GM19238 (cell line): ENCODE measurements around the gene DGAT2L6.
A peak's percentile ranks its signal among the peaks of the same experiment; 100 is the strongest.

ENCODE experiments used
- DNase-seq: peaks from one replicate; pipeline ENCODE4 v3.0.0; 2011; ENCODE audit warnings: low spot score; ENCODE audit not compliant: insufficient read length

Gene DGAT2L6, protein sequence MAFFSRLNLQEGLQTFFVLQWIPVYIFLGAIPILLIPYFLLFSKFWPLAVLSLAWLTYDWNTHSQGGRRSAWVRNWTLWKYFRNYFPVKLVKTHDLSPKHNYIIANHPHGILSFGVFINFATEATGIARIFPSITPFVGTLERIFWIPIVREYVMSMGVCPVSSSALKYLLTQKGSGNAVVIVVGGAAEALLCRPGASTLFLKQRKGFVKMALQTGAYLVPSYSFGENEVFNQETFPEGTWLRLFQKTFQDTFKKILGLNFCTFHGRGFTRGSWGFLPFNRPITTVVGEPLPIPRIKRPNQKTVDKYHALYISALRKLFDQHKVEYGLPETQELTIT

DNA sequence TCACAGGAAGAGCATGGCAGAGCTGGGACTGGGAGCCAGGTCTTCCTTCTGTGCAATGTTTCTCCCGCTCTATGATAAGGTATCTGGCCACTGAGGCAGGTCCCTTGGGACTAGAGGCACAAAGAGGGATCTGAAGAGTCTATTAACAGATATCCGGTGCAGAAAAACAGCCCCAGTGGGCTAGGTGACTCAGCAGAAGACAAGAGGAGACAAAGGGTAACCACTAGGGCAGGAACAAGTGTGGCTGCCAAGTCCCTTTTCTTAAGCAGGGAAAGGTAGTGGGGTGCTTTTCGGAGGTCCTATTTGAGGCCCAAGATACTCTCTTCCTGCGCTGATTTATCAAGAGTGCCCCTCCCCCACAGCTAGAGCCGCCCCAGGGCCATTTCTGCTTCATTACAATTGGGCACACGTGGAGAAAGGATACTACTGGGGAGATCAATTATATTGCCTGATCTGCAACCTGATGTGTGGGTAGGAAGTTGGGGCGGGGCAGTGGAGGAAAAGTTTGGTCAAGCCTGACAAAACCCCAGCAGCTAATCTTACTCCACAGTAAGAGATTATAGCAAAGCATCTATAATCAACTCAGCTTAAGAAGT, at the start of gene DGAT2L6:
DGAT2L6 (plus strand) TSS at position 546 of the 596 bp plus-strand sequence. CDS start 100 bp downstream, outside the sequence.
- DNase-seq = no peak

DNA sequence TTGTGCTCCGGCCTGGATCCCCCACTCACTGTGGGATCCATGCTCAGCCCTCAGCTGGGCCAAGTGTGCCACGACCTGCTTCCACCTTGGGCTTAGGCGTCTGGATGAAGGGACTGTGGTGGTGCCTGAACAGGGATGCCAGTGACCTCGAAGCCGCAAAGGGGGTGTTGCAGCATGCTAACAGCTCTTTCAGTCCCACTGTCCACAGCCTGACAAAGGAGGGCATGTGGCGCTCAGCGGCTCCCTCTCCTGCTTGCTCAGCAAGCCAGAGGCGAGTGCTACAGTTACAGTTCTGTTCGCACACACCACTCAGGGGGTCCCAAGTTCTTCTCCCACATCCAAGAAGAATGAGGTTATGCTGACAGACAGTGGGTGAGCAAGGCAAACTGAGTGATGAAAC, 49.2 kb upstream of the DGAT2L6 start:
- no peak for DNase-seq

DNA sequence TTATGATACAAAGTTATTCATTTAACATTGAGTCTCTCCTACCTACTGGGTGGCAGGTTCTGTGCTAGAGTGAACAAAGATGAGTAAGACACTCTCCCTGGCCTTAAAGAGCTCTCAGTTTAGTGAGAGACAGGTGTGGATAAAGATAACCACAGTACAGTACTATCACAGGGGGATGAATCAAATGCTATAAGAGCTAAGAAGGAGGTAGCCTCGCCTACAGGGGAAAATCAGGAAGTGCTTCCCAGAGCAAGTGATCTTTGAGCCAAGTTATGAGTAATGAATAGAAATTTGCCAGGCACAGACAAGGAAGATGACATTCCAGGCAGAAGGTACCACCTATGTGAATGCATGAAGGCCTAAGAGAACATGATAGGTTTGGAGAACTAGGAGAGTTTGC, 47.5 kb upstream of the DGAT2L6 start:
- no peak for DNase-seq

DNA sequence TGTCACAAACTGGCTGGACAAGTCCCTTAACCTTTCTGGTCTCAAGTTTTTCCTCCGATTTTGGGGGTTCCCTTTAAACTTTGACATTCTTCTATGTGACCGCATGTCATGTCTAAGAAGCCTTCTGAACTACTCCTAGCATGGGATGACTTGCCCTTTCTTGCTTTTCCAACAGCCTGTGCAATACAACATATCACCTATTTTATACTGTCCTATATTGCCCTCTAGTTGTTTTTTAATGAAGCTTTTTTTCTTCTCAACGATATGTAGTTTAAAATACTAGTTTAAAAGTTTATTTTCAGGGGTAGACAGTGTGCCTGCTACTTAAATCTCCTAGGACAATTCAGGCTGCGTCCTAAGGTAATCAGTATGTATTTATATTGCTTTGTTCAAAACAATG, 45.1 kb upstream of the DGAT2L6 start:
- no peak for DNase-seq

DNA sequence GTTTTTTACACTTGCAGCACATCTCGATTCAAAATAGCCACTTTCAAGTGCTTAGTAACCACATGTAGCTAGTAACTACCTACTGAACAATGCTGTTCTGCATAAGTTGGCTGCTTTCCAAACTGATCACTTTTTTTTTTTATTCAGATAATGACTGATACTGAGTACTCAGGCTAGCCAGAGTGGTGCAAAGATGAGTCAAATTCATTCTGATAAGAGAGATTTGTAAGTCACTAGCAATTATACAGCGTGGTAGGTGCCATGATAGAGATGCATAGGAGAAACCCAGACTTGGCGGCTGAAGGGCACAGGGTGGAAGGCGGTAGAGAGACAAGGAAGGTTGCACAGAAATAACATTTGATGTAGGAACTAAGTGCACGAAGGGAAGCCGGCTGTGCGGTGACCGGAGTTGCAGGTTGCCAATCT, 44.4 kb upstream of the DGAT2L6 start:
- DNase-seq = no peak

DNA sequence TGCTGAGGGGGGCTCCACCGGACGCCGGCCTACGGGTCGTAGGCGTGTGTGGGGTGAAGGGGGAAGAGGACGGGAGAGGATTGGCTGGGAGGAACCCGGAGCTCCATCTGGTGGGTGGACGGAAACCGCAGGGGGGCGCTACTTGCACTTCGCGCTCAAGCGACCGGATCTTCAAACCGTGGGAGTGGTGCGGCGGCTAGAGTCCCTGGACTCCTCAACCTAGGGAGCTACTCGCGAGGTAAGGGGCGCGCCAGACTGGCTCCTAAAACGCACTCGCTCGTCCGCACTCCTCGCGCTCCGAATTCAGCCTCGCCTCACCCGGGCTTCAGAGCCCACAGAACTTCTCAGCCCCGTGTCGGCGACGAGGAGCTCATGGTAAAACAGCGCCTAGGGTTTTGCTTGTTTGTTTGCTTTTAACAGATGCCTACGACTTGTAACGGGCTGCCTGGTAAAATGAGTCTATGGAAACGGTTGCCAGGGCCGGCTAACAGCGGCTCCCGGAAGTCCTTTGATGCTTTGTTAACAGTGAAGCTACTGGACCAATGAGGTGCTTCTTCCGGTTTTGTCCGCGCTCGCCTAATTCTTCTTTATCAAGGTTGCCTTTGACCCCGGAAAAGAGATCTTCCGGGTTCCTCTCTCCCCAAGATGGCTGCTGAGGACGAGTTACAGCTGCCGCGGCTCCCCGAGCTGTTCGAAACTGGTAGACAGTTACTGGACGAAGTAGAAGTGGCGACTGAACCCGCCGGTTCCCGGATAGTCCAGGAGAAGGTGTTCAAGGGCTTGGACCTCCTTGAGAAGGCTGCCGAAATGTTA, 43.8 kb upstream of the DGAT2L6 start, which contains the start of gene IGBP1:
IGBP1 (plus strand) TSS at position 145 of the 813 bp plus-strand sequence; CDS start at position 646, 501 bp downstream.
- peak; percentile 49 for DNase-seq

DNA sequence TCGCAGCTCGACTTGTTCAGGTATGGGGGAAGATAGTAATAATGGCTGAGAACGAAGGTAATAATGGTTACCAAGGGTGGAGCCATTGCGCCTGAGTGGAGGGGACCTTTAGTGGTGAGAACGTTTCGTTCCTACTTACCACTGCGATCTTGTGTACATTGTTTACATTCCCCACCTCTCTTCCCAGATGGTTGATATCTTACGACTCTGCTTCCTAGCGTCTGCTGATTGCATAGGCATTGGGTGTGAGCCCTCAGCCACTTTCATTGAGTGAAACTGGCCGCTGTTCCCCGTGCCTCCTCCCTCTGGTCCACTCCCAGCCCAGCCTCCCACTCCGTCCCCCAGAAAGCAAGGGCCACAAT, 43.2 kb upstream of the DGAT2L6 start:
- DNase-seq = no peak

DNA sequence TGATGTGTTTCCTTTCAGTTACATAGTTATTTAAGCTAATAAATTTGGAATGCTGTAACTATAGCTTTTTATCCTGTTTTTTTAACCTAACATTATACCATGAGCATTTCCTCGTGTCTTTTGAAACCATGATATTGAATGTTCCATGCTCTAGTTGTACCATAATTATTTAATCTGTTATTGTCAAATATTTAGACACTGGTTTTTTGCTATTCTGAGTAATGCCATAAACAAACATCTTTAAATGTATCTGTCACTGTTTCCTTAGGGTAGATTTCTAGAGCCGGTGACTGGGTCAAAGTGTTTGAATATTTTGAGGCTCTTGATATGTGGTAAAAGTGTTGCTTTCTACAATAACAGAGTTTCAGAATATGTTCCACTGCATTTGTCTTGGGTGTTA, 38.7 kb upstream of the DGAT2L6 start:
- DNase-seq = no peak

DNA sequence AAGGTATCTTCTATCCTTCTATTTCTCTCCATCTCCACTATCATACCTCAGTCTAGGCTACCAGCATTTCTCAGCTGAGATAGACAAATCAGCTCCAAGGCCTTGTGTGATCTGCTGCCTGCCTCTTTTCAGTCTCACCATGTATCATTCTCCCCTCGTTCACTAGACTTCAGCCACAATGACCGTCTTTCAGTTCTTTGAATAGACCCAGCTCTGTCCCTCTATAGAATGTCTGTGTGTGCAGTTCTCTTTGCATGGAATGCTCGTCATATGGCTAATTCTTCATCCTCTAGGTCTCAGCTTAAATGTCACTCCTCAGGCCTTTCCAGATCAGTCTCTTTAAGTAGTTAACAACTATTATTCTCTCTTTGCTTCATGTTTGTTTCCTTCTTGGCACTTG, 37.5 kb upstream of the DGAT2L6 start:
- DNase-seq = no peak

DNA sequence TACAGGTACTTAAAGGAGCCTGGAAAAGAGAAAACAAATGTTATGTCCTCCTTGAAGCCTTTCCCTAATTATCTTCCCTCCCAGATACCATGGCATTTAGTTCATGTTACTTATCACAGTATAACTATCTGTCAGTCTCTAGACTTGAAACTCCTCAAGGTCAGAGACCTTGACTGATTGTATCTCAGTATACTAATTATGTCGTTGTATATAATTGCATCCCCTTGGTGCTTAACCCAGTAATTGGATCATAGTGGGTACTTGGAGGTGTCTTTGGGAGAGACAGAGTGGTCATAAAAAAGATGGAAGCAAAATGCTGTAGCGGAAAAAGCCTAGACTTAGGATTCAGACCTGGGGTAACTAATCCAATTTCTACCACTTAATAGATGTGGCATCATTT, 35.9 kb upstream of the DGAT2L6 start:
- no peak for DNase-seq

DNA sequence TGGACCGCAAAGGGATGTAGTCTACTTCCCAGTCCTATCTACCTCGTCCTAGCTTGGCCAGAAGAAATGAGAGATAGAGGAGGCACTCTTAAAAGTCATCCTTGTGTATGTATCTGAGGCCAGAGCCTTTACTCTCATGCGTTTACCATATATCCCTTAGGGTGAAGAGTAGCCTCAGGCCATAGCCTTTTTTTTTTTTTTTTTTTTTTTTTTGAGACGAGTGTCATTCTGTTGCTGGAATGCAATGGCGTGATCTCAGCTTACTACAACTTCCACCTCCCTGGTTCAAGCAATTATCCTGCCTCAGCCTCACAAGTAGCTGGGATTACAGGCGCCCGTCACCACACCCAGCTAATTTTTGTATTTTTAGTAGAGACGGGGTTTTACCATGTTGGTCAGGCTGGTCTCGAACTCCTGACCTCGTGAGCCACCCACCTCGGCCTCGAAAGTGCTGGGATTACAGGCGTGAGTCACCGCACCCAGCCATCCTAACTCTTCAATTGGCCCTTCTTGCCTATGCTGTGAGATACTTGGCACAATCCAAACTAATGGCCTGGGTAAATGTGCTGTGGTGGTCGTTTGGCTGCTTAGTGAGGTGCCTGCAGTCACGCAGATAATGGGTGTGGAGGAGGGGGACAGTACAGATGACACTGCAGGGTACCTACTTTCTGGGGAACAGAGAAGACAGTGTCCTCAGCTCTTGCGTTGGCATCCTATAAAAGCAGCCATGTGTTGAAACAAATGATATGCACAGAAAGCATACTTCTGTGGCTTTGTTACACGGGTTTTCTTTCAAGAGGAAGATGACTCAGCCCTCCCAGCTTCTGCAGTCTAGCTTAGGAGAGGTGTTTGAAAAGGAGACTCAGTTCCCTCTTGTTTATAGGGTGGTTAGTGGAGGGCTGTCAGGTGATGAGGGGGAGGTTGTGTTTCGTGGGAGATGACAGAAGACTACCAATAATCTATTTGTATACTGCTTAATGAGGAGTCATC, 10.4 kb upstream of the DGAT2L6 start:
- no peak for DNase-seq

DNA sequence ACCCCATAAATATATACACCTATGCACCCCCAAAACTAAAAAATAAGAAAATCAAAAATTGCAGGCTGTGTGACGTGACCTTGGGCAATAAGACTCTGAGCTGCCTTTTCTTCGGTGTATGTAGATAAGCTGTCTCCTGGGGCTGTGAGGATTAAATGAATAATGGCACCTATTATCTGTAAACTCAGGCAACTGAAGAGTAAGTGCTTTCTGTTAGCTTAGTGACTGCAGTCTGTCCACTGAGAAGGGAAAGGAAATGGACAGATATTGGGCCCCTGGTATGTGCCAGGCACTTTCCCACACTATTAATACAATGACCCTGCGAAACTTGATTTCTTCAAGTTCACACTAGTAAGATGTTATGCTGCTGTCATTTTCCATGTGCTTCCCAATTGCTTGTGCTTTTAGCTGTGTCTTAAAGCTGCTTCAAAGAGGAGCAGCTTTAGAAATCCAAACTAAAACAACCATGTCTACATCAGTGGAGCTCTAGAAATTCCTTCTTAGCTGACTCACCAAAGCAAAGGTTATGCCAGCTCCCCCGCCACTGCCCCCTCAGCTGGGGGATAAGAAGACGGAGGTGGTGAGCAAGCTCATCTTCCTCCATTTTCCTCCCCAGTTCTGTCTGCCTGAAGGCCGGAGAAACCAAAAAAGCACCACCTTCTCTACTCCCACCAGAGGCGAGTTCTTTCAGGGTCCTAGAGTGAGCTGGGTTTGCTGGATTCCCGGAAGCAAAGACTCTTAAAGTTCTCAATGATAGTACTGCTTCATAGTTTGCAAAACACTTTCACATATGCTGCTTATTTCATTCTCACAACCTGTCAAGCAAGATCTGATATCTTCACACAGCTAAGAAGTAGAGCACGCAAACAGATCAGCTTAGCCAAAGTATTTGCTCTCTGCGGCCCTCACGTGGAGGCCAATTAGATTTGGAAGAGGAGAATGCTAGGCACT, 8.8 kb upstream of the DGAT2L6 start:
- no peak for DNase-seq

DNA sequence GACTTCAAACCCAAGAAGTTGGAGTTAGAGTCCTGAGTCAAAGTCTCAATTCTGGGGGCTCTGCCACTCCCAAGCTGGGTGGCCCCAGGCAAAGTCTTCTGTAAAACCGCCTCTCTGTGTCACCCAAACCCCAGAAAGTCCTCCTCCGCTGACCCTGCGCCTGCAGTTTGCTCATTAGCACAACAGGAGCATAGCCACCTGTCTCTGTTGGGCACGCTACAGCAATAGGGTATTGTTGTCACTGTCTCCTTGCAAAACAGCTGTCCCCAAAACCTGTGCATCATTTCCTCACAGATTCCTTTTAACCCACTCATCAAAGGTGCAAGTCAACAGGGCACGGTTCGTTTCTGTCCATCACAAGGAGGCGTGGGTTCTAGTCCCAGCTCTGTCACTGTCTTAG, 8.0 kb upstream of the DGAT2L6 start:
- DNase-seq = no peak

DNA sequence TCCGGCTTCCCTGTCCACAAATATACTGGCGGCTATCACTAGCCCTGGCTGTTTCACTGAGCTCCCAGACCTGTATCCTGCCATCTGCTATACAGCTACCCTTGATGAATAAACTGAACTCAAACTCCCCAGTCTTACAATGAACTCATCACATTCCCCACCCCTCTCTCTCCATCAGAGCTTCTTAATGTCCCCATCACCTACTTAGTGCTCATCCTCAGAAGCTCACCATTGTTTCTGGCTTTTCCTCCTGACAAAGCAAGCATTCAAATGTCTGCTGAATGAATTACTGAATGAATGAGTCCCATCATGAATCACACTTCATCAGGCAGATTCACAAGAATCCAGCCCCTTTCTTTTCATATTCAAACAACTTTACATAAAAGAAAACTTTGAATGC, 5.7 kb upstream of the DGAT2L6 start:
- no peak for DNase-seq

DNA sequence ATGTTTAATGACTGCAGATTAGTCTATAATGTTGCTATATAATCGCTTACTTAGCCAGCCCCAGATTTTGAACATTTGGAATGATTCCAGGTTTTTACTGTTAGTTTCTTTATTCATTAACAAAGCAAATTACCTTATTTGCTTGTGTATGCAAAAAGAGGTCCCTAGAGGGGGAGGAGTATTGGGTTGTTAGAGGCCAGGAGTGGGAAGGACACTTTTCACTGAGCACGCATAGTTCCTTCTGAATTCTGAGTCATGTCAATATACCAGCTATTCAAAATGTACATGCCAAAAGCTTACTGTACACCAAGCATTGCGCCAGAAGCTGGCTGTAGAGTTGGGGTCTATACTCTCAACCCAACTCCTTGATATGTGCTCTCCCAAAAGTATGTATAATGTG, 5.1 kb upstream of the DGAT2L6 start:
- no peak for DNase-seq

DNA sequence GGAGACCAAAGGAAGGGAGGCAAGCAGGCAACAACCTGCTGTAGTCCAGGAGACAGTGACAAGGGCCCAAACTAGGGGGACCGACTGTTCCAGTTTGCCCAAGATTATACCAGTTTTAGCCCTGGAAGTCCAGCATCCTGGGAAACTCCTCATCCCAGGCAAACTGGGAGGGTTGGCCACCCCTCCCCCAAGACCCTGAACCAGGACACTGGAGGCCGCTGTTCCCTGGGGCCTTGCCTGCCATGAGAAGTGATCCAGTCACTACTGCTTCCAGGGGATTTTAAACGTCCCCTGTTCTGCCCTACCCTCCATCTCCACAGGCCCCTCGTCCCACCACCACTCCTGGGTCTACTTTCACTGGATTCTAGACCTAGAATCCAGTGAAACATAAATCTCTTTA, 4.3 kb upstream of the DGAT2L6 start:
- no peak for DNase-seq

DNA sequence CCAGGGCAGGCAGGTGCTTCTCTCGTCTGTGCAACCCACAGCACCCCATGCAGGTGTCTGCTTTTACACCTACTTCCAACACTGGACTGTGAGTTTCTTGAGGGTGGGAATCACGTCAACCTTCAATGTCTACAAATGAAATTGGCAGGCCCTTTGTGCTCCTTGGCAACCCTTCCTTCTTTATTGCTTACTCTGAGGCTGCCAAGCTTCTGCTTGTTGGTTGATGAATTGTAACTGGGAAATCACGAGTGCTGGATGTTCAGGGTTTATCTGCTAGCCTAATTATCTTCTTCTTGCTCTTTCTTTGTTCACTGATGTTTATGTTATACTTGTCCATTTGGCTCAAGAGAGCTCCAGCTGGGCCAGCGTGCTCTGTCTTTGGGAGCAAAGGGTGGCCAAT, 2.5 kb upstream of the DGAT2L6 start:
- DNase-seq = no peak

DNA sequence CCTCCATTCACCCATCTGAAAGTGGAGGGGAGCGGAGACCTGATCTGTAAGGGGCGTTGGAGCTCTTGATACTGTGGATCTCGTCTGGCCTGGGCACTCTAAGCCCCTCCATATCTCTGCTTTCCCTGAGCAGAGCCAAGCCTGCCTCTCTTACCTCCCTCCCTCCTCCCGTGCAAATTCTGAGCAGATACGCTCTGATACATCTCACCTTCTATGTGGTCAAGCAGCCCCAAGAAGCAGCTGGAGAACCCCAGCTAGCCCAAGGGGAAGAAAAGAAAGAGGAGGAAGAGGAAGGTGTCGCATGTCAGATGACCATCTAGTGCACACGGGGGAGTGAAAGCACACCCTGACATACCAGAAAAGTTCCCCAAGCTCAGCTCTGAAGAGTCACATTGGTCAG, 1.9 kb upstream of the DGAT2L6 start:
- no peak for DNase-seq

DNA sequence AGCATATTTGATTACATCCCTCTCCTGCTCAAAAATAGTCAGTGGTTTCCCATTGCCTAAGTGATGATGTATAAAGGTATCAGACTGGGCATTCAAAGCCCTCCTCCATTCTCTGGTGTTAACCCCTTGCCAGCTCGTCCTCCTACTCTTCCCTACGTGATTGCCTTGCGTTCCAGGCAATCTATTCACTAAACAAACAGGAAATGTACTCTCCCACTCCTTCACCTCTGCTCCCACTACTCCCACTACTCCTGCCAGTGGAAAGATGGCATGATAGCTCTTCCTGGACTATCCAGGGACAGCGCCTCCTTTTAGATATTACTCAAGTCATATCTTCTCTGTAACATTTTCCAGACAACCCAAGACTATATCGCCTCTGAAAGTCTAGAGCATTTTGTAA, 5.8 kb downstream of the DGAT2L6 start:
- DNase-seq = no peak

DNA sequence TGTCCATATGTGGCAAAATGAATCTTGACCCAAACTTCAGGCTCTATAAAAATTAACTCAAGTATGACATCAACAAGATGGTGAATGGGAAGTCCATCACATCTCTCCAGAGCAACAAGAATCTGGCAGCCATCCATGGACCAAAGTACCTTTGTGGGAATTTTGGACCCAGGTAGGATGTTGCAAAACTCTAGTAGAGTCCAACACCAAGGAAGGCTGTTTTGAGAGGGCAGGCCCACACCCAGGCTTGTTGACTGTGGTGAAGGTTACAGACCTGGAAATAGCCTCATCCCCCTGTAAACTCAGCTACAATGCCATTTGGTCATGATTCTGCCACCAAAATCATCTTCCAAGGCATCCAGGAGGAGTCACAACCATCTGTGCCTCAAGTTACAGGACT, 12.9 kb downstream of the DGAT2L6 start:
- DNase-seq = no peak
